Retinal pigment epithelial cell (primary cell): ENCODE data around the gene DEAF1.

Experiments used
- DNase-seq: peaks from one replicate; pipeline ENCODE4 v3.0.0-alpha.2; 2010; ENCODE audit warnings: low read depth
- H3K4me3 ChIP-seq: 2 replicates; pipeline ENCODE4 v1.5.1; 2011; ENCODE audit warnings: mild to moderate bottlenecking, low read length, control low read depth, moderate library complexity
- CTCF ChIP-seq: conservative IDR thresholded peaks from 2 replicates; pipeline ENCODE4 v1.5.1; 2011; ENCODE audit warnings: low read depth, low read length, control low read depth, inconsistent platforms

The DEAF1 gene

GRCh38 chr11:703506-703905 lies 8.5 kb upstream of the DEAF1 start:
- no peak for DNase-seq
- no peak overlapping the region for H3K4me3 ChIP-seq
- no peak for TF ChIP-seq CTCF

GRCh38 chr11:702462-703461 lies 7.7 kb upstream of the DEAF1 start:
- no peak for TF ChIP-seq CTCF
- DNase-seq = no peak
- H3K4me3 ChIP-seq = no peak overlapping the region

GRCh38 chr11:701741-702461 lies 6.9 kb upstream of the DEAF1 start:
- no peak for TF ChIP-seq CTCF
- no peak overlapping the region for H3K4me3 ChIP-seq
- no peak for DNase-seq

- DNase-seq = no peak
- no peak overlapping the region for H3K4me3 ChIP-seq
- TF ChIP-seq CTCF = no peak
Observed at GRCh38 chr11:699753-700152, 4.7 kb upstream of the DEAF1 start.

GRCh38 chr11:699116-699508 lies 4.1 kb upstream of the DEAF1 start:
- TF ChIP-seq CTCF = no peak
- DNase-seq = no peak
- H3K4me3 ChIP-seq = no peak overlapping the region

GRCh38 chr11:698493-699115 lies 3.6 kb upstream of the DEAF1 start:
- DNase-seq = no peak
- TF ChIP-seq CTCF = no peak
- H3K4me3 ChIP-seq = no peak overlapping the region
